Measurements from ENCODE around the gene CFAP53. TPM values are rescaled to one million over a fixed set of nuclear protein-coding genes. Genes with fewer than 3 reads are reported as not detected.

The CFAP53 gene
- total and polyA plus RNA-seq, 2 of the 13 experiments (the other 11 are each of a cell fraction or from before 2014, with no cell fraction given), result 0.05 to 0.07 TPM

- CTCF ChIA-PET (ENCODE audit: low intra/inter-chr PET ratio, low total read pairs), result no interaction called here
- no TSS peak for BruUV-seq (replicated peaks)
- peaks cover 21% of the 10 kb centered on the region for H3K79me2 ChIP-seq (ENCODE audit: insufficient read depth, low read length)
- TF ChIP-seq ZNF691 (CRISPR knock-in tag; IDR thresholded peaks at IDR 0.05; ENCODE audit: borderline replicate concordance, low read depth) (no peak), HDAC6 (IDR thresholded peaks at IDR 0.05; ENCODE audit: low read depth, low read length) (no peak), GABPA (IDR thresholded peaks at IDR 0.05; ENCODE audit: low read depth, low read length) (no peak), GABPA (CRISPR knock-in tag; IDR thresholded peaks at IDR 0.05; ENCODE audit: low read depth) (no peak), ZNF761 (CRISPR knock-in tag; conservative IDR thresholded peaks at IDR 0.05) (no peak), BRD4 (CRISPR knock-in tag; IDR thresholded peaks at IDR 0.05) (no peak), ZNF24 (IDR thresholded peaks at IDR 0.05) (no peak), ARID2 (CRISPR knock-in tag; IDR thresholded peaks at IDR 0.05; ENCODE audit: borderline replicate concordance) (no peak), TERF1 (CRISPR knock-in tag; IDR thresholded peaks at IDR 0.05) (no peak), ZFP1 (CRISPR knock-in tag; IDR thresholded peaks at IDR 0.05) (no peak), HNRNPL (IDR thresholded peaks at IDR 0.05; ENCODE audit: low read depth, low read length) (no peak), MAFG (CRISPR knock-in tag; IDR thresholded peaks at IDR 0.05) (no peak), ZBTB25 (CRISPR knock-in tag; IDR thresholded peaks at IDR 0.05) (no peak), ZNF773 (CRISPR knock-in tag; IDR thresholded peaks at IDR 0.05; ENCODE audit: borderline replicate concordance) (no peak), MXD1 (CRISPR knock-in tag; IDR thresholded peaks at IDR 0.05) (no peak)
- H4K20me1 ChIP-seq (ENCODE audit: insufficient read depth, low read length), result no peaks in the 10 kb centered on the region
- peaks cover 9 to 23% of the 10 kb centered on the region in 2 experiments; a peak in 4 of 5 replicates for H3K36me3 ChIP-seq (replicated peaks in 1 of 2; ENCODE audit: control insufficient read depth in 1 of 2, insufficient read depth in 2 of 2, low read length in 2 of 2)
- no peak overlapping the region for H3K4me3 ChIP-seq (replicated peaks in 1 of 3; ENCODE audit: insufficient read depth in 1 of 3, low read depth in 2 of 3, low read length in 3 of 3)
- intact Hi-C loops (cut with micrococcal nuclease; ENCODE audit: unreplicated experiment) (no loop called here), in situ Hi-C loops (cut with HindIII; ENCODE audit: extremely low pct_ligation_motif_present, low pct_unique_long_range_greater_than_20kb) (loop anchor here (10.0 kb wide), 1 partner anchor 140 kb away; no protein-coding TSS in a partner anchor)
- no peak for DNase-seq (ENCODE audit: low spot score)
- WGBS (ENCODE audit: low lambda C conversion rate), result 93% methylated on average over 15 of the region's 15 CpGs
- peaks cover 26% of the 10 kb centered on the region for H3K4me1 ChIP-seq (ENCODE audit: insufficient read depth, low read length)
- H3K27me3 ChIP-seq (ENCODE audit: control insufficient read depth in 1 of 2, insufficient read depth in 2 of 2, low read length in 2 of 2), result peaks cover 0 to 4% of the 10 kb centered on the region in 2 experiments; a peak in 1 of 5 replicates
- no peak for FAIRE-seq
- no peak overlapping the region for H2AFZ ChIP-seq (ENCODE audit: low read length)
- H3K4me2 ChIP-seq (ENCODE audit: low read depth, low read length), result no peak overlapping the region
- H3K9ac ChIP-seq (ENCODE audit: insufficient read depth, low read depth, low read length), result no peak overlapping the region
- no peak overlapping the region for H3K27ac ChIP-seq (ENCODE audit: extremely low read length, insufficient read depth, low read length)
- no peaks in the 10 kb centered on the region for H3K9me3 ChIP-seq (ENCODE audit: low read length)
- no peak for ATAC-seq
- POLR2A ChIA-PET, result no interaction called here
These were observed 18.1 kb upstream of the CFAP53 start for GRCh38 chr18:50284255-50284885.
